Neural cell (in vitro differentiated cells): ENCODE data around the gene CDO1.

Source experiments
- CTCF ChIP-seq: fragments of 450-650 bp; IDR thresholded peaks from 2 replicates; pipeline ENCODE4 v1.5.1; 2014; ENCODE audit warnings: antibody characterized with exemption, mild to moderate bottlenecking, moderate library complexity; ENCODE audit not compliant: poor library complexity, severe bottlenecking
- EZH2 ChIP-seq: fragments of 200-600, 300-800 bp; shearing (Covaris generic), sonication (generic); IDR thresholded peaks from 2 replicates; pipeline ENCODE4 v1.6.1; 2014; ENCODE audit warnings: antibody characterized with exemption, low read length, borderline replicate concordance, mild to moderate bottlenecking; ENCODE audit not compliant: insufficient read depth, poor library complexity, severe bottlenecking
- MXI1 ChIP-seq: fragments of 450-650 bp; conservative IDR thresholded peaks from 2 replicates; pipeline ENCODE4 v1.6.1; 2014; ENCODE audit warnings: antibody characterized with exemption, mild to moderate bottlenecking; ENCODE audit not compliant: poor library complexity, severe bottlenecking
- POLR2AphosphoS5 ChIP-seq: IDR thresholded peaks from 2 replicates; pipeline ENCODE4 v1.6.1; 2012
- RAD21 ChIP-seq: fragments of 450-650 bp; conservative IDR thresholded peaks from 2 replicates; pipeline ENCODE4 v1.6.1; 2014; ENCODE audit warnings: antibody characterized with exemption, mild to moderate bottlenecking, moderate library complexity
- REST ChIP-seq: IDR thresholded peaks from 2 replicates; pipeline ENCODE4 v1.6.1; 2012; ENCODE audit warnings: borderline replicate concordance
- SMC3 ChIP-seq: fragments of 450-650 bp; conservative IDR thresholded peaks from 2 replicates; pipeline ENCODE4 v1.6.1; 2014; ENCODE audit warnings: antibody characterized with exemption, mild to moderate bottlenecking, moderate library complexity; ENCODE audit not compliant: poor library complexity
- TAF1 ChIP-seq: IDR thresholded peaks from 2 replicates; pipeline ENCODE4 v1.6.1; 2012; ENCODE audit warnings: low read depth

- TF ChIP-seq CTCF: no peak
- no peak for TF ChIP-seq POLR2AphosphoS5
- TF ChIP-seq REST: no peak
- no peak for TF ChIP-seq EZH2
- TF ChIP-seq SMC3: no peak
- no peak for TF ChIP-seq TAF1
- no peak for TF ChIP-seq RAD21
- TF ChIP-seq MXI1: no peak
Observed at GRCh38 chr5:115796656-115797055, 19.8 kb downstream of the CDO1 start.
